ENCODE data around the gene PIEZO2.

The PIEZO2 gene

GRCh38 chr18:11112286-11112685 is 37.1 kb downstream of the PIEZO2 start:
- no peak for DNase-seq (ENCODE audit: low spot score)

- no peak for DNase-seq (ENCODE audit: low spot score)
Measured at GRCh38 chr18:11110509-11110908, 38.9 kb downstream of the PIEZO2 start.

- no peak for DNase-seq (ENCODE audit: low spot score)
Measured at GRCh38 chr18:11108947-11109346, 40.4 kb downstream of the PIEZO2 start.

GRCh38 chr18:11106894-11107293 is 42.5 kb downstream of the PIEZO2 start:
- no peak for DNase-seq (ENCODE audit: low spot score)

- no peak for DNase-seq (ENCODE audit: low spot score)
Measured at GRCh38 chr18:11105463-11105862, 43.9 kb downstream of the PIEZO2 start.

GRCh38 chr18:11104307-11104706 is 45.1 kb downstream of the PIEZO2 start:
- DNase-seq (ENCODE audit: low spot score), result no peak

- DNase-seq (ENCODE audit: low spot score), result no peak
Measured at GRCh38 chr18:11096839-11097750, 52.3 kb downstream of the PIEZO2 start.

GRCh38 chr18:11096411-11096810 is 53.0 kb downstream of the PIEZO2 start:
- no peak for DNase-seq (ENCODE audit: low spot score)

GRCh38 chr18:11095674-11096293 is 53.6 kb downstream of the PIEZO2 start:
- DNase-seq (ENCODE audit: low spot score), result no peak

- DNase-seq (ENCODE audit: low spot score), result no peak
Measured at GRCh38 chr18:11095211-11095610, 54.2 kb downstream of the PIEZO2 start.

GRCh38 chr18:11091746-11092145 is 57.6 kb downstream of the PIEZO2 start:
- DNase-seq (ENCODE audit: low spot score), result peak; percentile 29

- no peak for DNase-seq (ENCODE audit: low spot score)
Measured at GRCh38 chr18:11089931-11090715, 59.2 kb downstream of the PIEZO2 start.

- no peak for DNase-seq (ENCODE audit: low spot score)
Measured at GRCh38 chr18:11081009-11081532, 68.3 kb downstream of the PIEZO2 start.

- DNase-seq (ENCODE audit: low spot score), result no peak
Measured at GRCh38 chr18:11078491-11078890, 70.9 kb downstream of the PIEZO2 start.

- no peak for DNase-seq (ENCODE audit: low spot score)
Measured at GRCh38 chr18:11077548-11078187, 71.7 kb downstream of the PIEZO2 start.

GRCh38 chr18:11074889-11075288 is 74.5 kb downstream of the PIEZO2 start:
- no peak for DNase-seq (ENCODE audit: low spot score)

- DNase-seq (ENCODE audit: low spot score), result no peak
Measured at GRCh38 chr18:11073971-11074370, 75.4 kb downstream of the PIEZO2 start.

GRCh38 chr18:11072632-11073031 is 76.7 kb downstream of the PIEZO2 start:
- DNase-seq (ENCODE audit: low spot score), result no peak

GRCh38 chr18:11071300-11071699 is 78.1 kb downstream of the PIEZO2 start:
- peak; percentile 12 for DNase-seq (ENCODE audit: low spot score)

GRCh38 chr18:11070593-11070992 is 78.8 kb downstream of the PIEZO2 start:
- DNase-seq (ENCODE audit: low spot score), result no peak

- DNase-seq (ENCODE audit: low spot score), result no peak
Measured at GRCh38 chr18:11066038-11066437, 83.3 kb downstream of the PIEZO2 start.

Data from SW480 (cell line).